Fibroblast of skin of abdomen (primary cell): ENCODE results near the gene B4GALT4.
"Not testable (repeated sequence)": the region's sequence is repeated elsewhere in the genome, so short reads cannot be mapped to it uniquely, and the experiment has no call there.

Experiments
- DNase-seq: peaks from one replicate; pipeline ENCODE4 v3.0.0-alpha.2; 2013

The B4GALT4 gene

DNA sequence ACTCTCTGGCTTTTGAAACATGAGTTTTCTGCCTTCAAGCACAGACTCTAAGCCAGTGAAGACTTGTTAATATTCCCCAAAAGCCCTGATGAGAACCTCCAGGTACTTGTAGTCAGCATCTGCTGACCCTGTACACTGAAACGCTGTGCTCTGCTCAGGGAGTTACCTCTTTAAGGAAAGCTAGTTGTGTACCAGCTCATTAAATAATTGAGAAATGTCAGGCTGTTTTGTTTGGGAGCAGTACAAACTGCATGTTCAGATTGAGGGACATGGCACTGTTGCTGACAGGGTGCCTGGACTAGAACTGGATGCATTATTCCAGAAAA is 45.6 kb downstream of the B4GALT4 start:
- DNase-seq = no peak

- peak; percentile 62 for DNase-seq
Observed at GRCh38 chr3:119194237-119195150, 46.2 kb downstream of the B4GALT4 start.

DNA sequence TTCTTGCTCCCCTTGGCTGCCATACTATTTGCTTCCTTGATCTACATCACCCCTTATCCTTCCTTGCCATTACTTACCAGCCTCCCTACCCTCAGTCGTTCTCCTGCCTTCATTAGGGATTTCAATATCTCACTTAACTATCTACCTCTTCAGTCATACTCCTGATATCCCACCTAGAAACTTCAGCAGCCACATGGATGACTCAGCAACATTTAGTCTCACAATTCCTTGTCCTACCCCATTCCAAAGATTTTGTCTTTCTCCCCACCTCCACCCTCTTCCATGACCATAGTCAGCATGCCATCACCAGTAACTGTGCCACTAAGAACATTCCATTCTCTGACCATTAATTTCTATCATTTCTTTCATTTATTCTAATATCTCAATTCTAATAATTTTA is 48.9 kb downstream of the B4GALT4 start:
- no peak for DNase-seq

DNA sequence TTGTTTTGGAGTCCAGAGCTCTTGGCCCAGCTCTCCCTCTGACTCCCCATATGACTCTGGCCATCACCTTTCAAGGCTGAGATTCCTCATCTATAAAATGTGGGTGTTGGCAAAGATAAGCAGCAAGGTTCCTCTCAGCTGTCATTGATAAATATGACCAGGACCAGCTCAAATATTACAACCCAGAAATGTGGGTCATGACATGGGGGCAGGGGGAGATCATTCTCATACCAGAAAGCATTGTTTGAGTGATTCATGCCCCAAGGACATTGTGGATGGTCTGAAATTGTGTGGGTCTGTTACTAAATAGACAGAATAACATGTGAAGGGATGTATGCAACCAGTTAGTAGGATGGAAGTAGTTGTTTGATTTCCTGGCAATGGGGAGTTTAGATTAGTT is 53.4 kb downstream of the B4GALT4 start:
- peak; percentile 14 for DNase-seq

DNA sequence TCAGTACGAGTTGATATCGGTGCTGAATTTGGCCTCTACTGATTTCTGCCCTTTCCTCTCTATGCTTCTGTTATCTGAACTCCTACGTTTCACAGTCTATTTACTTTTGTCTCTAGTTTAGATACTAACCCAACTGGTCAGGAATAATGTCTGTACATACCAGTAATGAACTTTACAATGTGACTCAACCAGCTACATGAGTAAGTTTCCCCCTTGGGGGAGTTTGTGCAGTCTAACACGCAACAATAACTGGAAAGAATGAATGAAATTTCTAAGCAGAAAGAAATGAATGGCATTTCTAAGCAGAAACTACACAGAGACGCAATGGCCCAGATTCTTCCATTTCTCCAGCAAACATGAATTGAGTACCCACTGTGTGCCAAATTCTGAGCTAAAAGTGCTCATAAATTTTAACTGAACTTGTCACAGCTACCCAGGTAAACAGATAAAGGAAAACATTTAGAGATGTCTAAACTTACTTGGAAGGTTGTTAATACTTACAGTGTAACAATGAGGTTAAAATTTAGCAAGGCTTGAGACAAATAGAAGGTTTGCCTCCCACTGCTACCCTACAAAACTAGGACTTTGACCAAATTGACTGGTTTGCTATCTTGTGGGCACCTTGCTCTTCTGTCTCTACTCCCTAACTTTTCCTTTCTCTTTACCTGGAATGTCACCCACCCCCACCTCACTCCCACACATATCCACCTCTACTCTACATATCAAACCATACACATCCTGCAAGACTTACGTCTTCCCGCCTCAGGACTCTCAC is 55.7 kb downstream of the B4GALT4 start:
- peak; percentile 80 for DNase-seq

GRCh38 chr3:119184111-119184510 is 56.6 kb downstream of the B4GALT4 start:
- DNase-seq = no peak

- peak; percentile 14 for DNase-seq
Observed at GRCh38 chr3:119181765-119182164, 58.9 kb downstream of the B4GALT4 start.

GRCh38 chr3:119177321-119177720 is 63.4 kb downstream of the B4GALT4 start:
- DNase-seq = no peak

GRCh38 chr3:119176778-119177177 is 63.9 kb downstream of the B4GALT4 start:
- no peak for DNase-seq

- DNase-seq = no peak
Observed at GRCh38 chr3:119175872-119176756, 64.6 kb downstream of the B4GALT4 start.

DNA sequence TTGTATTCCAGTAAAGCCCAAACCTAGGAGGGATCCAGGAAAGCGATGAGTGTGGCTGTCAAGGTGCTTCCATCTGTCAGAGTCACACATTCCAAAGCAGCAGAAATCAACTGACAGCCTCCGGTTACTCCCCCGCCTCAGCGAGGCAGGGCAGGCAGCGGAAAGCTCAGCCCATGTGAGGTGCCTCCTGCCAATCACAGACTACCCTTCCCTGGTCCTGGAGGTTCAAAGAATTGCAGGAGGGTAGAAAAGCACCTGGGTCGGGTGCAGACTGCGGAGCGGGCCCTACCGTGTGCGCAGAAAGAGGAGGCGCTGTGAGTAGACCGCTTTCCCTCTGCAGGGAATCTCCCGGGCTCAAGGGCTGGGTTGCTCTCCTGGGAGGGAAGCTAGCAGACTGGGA is 67.4 kb downstream of the B4GALT4 start, which contains the start of gene UPK1B:
TSS of gene UPK1B (plus strand) at position 274 of the 400 bp plus-strand sequence. CDS start 13,144 bp downstream, outside the sequence.
- no peak for DNase-seq

- no peak for DNase-seq
Observed at GRCh38 chr3:119170821-119171220, 69.9 kb downstream of the B4GALT4 start.

DNA sequence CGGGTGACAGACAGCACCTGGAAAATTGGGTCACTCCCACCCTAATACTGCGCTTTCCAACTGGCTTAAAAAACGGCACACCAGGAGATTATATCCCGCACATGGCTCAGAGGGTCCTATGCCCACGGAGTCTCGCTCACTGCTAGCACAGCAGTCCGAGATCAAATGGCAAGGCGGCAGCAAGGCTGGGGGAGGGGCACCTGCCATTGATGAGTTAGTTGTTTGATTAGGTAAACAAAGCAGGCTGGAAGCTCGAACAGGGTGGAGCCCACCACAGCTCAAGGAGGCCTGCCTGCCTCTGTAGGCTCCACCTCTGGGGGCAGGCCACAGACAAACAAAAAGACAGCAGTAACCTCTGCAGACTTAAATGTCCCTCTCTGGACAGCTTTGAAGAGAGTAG is 75.9 kb downstream of the B4GALT4 start:
- not testable (repeated sequence) for DNase-seq
